DOHH2 (cell line): ENCODE results near the gene WNK4.

Experiments
- EZH2phosphoT487 ChIP-seq: fragments of 200-600 bp; sonication (generic); IDR thresholded peaks from 2 replicates; pipeline ENCODE4 v1.6.1; 2017; ENCODE audit warnings: borderline replicate concordance, mild to moderate bottlenecking, antibody characterized with exemption, low read length, moderate library complexity, mixed read lengths
- TF ChIP-seq, protein P1 (sequence below): fragments of 200-600 bp; sonication (generic); IDR thresholded peaks from one replicate; pipeline ENCODE4 v1.5.1; 2014; ENCODE audit warnings: antibody characterized with exemption, mild to moderate bottlenecking, low read depth, low read length; ENCODE audit not compliant: poor library complexity, severe bottlenecking

- TF ChIP-seq, protein P1, sequence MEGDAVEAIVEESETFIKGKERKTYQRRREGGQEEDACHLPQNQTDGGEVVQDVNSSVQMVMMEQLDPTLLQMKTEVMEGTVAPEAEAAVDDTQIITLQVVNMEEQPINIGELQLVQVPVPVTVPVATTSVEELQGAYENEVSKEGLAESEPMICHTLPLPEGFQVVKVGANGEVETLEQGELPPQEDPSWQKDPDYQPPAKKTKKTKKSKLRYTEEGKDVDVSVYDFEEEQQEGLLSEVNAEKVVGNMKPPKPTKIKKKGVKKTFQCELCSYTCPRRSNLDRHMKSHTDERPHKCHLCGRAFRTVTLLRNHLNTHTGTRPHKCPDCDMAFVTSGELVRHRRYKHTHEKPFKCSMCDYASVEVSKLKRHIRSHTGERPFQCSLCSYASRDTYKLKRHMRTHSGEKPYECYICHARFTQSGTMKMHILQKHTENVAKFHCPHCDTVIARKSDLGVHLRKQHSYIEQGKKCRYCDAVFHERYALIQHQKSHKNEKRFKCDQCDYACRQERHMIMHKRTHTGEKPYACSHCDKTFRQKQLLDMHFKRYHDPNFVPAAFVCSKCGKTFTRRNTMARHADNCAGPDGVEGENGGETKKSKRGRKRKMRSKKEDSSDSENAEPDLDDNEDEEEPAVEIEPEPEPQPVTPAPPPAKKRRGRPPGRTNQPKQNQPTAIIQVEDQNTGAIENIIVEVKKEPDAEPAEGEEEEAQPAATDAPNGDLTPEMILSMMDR: peak; percentile 92
- TF ChIP-seq EZH2phosphoT487: no peak
Observed at GRCh38 chr17:42819939-42820535, 39.6 kb downstream of the WNK4 start.
